MG63 (cell line): ENCODE data around the gene DOCK2. TPM values are rescaled to one million over a fixed set of nuclear protein-coding genes. Genes with fewer than 3 reads are reported as not detected.

Experiments
- DNase-seq: peaks from one replicate; pipeline ENCODE4 v3.0.0-alpha.2; 2020
- H3K27me3 ChIP-seq: fragments of 250-450 bp; sonication (Bioruptor Pico); 2 replicates; pipeline ENCODE4 v1.5.1; 2020; ENCODE audit warnings: mild to moderate bottlenecking, moderate library complexity
- H3K36me3 ChIP-seq: fragments of 250-450 bp; sonication (Bioruptor Pico); 2 replicates; pipeline ENCODE4 v1.5.1; 2020; ENCODE audit warnings: mild to moderate bottlenecking, moderate library complexity
- H3K4me3 ChIP-seq: fragments of 250-450 bp; sonication (Bioruptor Pico); 2 replicates; pipeline ENCODE4 v1.5.1; 2020; ENCODE audit warnings: mild to moderate bottlenecking, moderate library complexity
- H3K9me3 ChIP-seq: fragments of 250-450 bp; sonication (Bioruptor Pico); 2 replicates; pipeline ENCODE4 v1.5.1; 2020; ENCODE audit warnings: mild to moderate bottlenecking, moderate library complexity
- total RNA-seq: library from RNA; depleted of rRNA; stranded (reverse); fragments of >200 nt; shearing (Covaris generic); gene quantifications from 2 replicates; pipeline ENCODE4 v1.2.3, GENCODE V29; 2014; ENCODE audit warnings: low replicate concordance

DOCK2 gene
- total RNA-seq, 1 experiment from 2014 or later, result 12.6 TPM

DNA sequence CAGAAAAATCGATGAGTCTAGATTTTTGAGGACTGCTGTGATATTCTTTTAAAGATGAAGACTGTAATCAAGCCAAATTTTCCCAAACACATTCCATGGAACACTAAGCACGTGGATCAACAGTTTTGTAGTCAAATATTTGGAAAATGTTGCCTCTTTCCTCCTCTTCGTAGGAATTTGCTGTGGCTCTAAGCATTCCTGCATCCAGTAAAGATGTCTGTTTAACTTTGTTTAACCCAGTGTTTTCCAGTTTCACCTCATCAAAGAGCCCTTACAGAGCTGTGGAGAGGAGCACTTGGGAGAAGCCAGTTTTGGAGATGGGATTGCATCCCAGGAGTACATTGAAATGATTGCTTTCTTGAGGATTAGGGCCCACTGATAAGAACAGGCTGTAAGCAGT lies 284.3 kb downstream of the DOCK2 start:
- Histone ChIP-seq H3K27me3 (no peaks in the 10 kb centered on the region), H3K36me3 (peaks cover 9% of the 10 kb centered on the region; the same call in 1 of the 2 replicates), H3K4me3 (no peak overlapping the region), H3K9me3 (no peaks in the 10 kb centered on the region)
- DNase-seq, result no peak

DNA sequence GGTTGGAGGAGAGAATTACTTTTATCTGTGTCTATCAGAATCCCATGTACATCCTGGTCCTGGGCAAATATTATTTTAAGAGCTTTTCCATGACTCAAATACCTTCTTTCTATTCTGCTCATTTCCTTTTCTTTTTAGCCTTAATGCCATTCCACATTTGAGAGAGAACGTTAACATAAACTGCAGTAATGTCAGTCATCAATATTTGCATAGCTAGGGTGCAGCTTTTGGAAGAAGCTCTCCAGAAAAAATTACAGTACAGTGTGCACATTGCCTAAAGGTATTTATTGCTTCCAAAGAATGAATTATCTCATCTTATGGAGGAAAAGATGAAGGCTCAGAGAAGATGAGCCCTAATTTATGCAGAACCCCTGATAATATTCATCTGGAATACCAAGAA lies 284.9 kb downstream of the DOCK2 start:
- no peak for DNase-seq
- H3K4me3 ChIP-seq, result no peak overlapping the region
- no peaks in the 10 kb centered on the region for H3K27me3 ChIP-seq
- H3K36me3 ChIP-seq, result peaks cover 9% of the 10 kb centered on the region; the same call in 1 of the 2 replicates
- no peaks in the 10 kb centered on the region for H3K9me3 ChIP-seq

DNA sequence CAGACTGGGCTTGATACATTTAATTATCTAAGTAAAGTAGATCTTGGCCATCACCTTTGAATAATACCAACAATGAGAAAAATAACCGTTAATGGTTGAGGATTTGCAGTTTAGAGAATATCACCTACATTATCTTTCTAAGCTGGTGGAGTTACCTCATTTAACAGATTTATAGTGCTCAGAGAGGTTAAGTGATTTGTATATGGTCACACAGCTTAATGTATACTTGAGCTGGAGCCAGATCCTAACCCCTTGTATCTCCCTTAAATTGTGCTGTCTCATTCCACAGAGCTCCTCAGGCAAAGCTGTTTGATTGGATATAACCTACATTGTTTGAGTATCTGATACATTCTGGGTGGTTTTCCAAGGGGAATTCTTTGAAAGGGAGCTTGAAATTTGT lies 285.4 kb downstream of the DOCK2 start:
- Histone ChIP-seq H3K27me3 (no peaks in the 10 kb centered on the region), H3K9me3 (no peaks in the 10 kb centered on the region), H3K4me3 (no peak overlapping the region), H3K36me3 (peaks cover 9% of the 10 kb centered on the region; the same call in 1 of the 2 replicates)
- DNase-seq, result no peak

DNA sequence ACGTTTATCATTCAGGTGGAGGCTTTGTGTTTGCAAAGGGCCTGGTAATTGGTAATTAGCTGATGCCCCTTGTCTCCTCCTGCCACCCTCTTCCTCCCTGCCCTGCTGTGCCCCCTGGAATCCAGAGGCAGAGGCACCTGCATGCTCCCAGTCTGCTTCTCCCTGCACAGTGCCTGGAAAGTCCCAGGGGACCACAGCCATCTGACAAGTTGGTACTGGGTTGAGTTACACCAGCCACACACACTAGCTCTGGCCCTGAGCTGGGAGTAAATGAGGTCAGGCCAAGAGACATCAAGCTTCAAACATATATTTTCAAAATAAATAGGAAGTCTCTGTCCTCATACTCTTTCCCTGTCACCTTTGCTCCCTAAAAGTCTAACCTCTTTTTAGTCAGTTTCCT lies 286.9 kb downstream of the DOCK2 start:
- H3K4me3 ChIP-seq, result no peak overlapping the region
- no peaks in the 10 kb centered on the region for H3K27me3 ChIP-seq
- no peaks in the 10 kb centered on the region for H3K9me3 ChIP-seq
- DNase-seq, result no peak
- peaks cover 20% of the 10 kb centered on the region for H3K36me3 ChIP-seq

DNA sequence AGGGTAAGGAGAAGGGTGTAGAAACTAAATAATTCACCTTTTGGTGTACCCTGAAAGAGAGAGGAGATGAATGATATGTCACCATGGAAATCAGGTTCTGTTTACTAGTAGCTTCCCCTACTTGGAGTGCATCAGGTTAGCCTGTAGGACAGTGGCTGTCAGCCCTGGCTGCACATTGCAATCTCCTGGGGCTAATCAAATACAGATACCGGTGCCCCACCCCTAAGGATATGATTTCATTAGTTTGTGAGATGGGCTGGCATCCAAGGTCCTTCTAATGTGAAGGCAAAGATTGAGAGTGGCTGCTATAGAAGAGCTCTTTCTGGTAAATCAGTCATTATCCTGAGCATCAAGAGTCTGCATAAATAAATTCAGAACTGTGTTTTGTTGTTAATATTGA lies 296.1 kb downstream of the DOCK2 start:
- H3K36me3 ChIP-seq, result peaks cover 40% of the 10 kb centered on the region
- H3K4me3 ChIP-seq, result no peak overlapping the region
- H3K27me3 ChIP-seq, result no peaks in the 10 kb centered on the region
- DNase-seq, result no peak
- H3K9me3 ChIP-seq, result no peaks in the 10 kb centered on the region

DNA sequence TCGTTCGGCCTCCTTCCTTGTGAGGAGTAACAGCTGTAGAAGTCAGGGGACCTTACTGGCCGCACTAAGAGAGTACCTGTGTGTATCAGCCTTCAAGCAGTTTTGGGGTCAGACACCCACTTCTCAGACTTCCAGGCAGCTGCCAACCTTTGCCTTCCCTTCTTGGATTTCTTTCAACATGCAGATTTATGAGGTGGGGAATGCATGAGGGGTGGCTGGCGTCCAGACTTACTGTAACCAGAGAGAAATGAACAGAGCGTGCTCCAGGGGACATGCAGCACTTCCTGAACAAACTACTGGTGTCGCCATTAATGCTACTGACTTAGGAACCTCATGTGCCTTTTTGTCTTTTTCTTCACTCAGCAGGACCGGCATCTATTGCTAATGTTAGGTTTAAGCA lies 296.5 kb downstream of the DOCK2 start:
- Histone ChIP-seq H3K4me3 (no peak overlapping the region), H3K27me3 (no peaks in the 10 kb centered on the region), H3K9me3 (no peaks in the 10 kb centered on the region), H3K36me3 (peaks cover 38% of the 10 kb centered on the region)
- DNase-seq, result no peak

DNA sequence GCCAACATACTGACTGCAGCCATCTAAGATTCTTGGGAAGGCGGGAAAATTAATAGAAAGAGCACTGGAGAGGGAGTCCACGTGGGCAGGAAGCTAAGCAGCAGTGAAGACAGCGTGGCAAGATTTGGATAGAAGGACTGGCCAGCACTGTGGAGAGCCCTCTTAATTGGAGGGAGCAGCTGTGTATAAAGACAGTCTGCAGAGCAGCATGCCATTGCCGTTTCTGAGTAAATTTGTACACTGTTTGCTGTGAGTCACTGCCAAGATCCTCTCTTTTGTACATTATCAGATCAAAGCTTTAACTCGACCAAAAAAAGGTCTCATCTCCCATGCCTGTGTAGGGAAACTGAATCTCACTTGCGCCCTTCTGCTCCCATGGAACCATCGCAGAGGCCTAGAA lies 297.9 kb downstream of the DOCK2 start:
- no peaks in the 10 kb centered on the region for H3K27me3 ChIP-seq
- peaks cover 33% of the 10 kb centered on the region for H3K36me3 ChIP-seq
- H3K4me3 ChIP-seq, result no peak overlapping the region
- H3K9me3 ChIP-seq, result no peaks in the 10 kb centered on the region
- DNase-seq, result no peak

DNA sequence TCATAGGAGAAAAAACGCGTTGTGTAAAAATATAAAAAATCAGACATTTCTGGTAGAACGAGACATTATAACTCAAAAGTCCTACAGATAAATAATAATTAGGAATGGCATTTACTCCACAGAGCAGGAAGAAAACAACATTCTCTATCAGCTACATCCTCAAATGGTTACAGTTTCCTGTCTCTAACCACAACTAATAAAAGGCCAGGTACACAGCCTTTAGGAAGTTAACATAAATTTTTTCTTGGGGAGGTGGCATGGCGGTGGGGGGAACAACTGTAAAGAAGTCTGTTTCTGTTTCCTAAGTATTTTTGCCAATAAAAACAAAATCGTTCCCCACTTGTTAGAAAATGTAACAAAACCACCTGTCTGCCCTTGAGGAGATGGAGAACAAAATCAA lies 298.7 kb downstream of the DOCK2 start:
- peaks cover 25% of the 10 kb centered on the region for H3K36me3 ChIP-seq
- no peaks in the 10 kb centered on the region for H3K9me3 ChIP-seq
- no peak for DNase-seq
- H3K27me3 ChIP-seq, result no peaks in the 10 kb centered on the region
- no peak overlapping the region for H3K4me3 ChIP-seq

DNA sequence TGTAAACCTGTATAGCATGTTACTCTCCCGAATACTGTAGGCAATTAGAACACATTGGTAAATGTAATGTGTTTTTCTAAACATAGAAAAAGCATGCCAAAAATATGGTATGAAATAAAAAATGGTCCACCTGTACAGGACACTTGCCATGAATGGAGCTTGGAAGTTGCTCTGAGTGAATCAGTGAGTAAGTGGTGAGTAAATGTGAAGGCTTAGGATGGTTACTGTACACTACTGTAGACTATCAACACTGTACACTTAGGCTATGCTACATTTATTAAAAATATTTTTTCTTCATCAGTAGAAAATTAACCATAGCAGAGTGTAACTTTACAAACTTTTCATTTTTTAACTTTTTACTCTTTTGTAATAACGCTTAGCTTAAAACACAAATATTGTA lies 301.4 kb downstream of the DOCK2 start:
- no peaks in the 10 kb centered on the region for H3K27me3 ChIP-seq
- no peak for DNase-seq
- no peaks in the 10 kb centered on the region for H3K9me3 ChIP-seq
- H3K36me3 ChIP-seq, result peaks cover 20% of the 10 kb centered on the region; the same call in 1 of the 2 replicates
- H3K4me3 ChIP-seq, result no peak overlapping the region

DNA sequence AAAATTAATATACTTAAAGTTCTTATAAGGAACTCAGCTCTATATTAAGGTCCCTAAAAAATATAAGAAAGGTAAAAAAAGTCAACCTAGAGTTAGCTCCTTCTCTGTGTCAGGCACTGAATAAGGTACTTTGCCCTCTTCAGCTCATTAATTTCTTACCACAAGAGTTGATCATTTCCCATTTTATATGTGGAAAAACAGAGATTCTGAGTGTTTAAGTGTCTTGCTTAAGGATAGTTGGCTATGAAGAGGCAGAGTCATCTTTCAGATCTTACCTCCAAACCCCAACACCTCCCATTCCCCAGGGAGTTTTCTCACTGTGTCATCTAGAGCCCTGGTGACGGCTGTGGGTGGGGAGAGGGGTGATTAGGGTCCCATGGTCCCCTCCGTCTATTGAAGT lies 302.7 kb downstream of the DOCK2 start:
- no peak for DNase-seq
- Histone ChIP-seq H3K4me3 (no peak overlapping the region), H3K9me3 (no peaks in the 10 kb centered on the region), H3K27me3 (no peaks in the 10 kb centered on the region), H3K36me3 (peaks cover 18% of the 10 kb centered on the region)

DNA sequence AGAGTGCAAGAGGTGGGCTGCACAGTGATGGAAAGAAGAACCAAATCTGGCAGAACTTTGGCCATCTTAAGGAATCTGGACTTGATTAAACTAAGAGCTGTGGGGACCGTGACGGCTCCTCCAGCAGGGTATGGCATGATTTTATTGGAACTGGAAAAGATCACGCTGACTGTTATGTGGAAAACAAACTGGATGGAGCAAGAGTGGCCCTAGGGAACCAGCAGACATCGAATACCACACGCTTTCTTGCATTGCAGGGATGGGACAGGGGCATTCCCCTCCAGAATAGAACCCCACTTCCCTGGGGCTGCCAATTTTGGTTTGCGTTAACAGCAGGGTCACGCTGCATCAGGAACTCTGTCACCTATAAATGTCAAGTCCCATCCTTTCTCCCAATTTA lies 304.5 kb downstream of the DOCK2 start:
- Histone ChIP-seq H3K27me3 (no peaks in the 10 kb centered on the region), H3K4me3 (no peak overlapping the region), H3K36me3 (peaks cover 21% of the 10 kb centered on the region), H3K9me3 (no peaks in the 10 kb centered on the region)
- no peak for DNase-seq

DNA sequence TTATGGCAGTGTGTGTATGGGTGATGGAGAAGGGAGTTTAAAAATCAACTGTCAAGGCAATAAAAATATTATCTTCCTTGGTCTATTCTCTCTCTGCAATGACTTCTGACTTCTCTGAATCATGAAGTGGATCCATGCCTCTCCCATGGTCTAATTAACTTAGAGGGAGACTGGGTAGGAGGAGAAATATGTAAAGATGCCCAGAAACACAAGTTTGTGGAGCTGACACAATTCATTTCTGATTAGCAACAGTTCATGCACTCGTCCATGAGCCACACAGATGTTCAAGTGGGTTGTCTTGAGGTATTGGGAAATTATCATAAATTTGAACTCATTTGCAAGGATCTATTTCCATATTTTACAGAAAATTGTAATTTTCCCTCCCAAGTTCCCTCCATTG lies 305.1 kb downstream of the DOCK2 start:
- DNase-seq, result no peak

DNA sequence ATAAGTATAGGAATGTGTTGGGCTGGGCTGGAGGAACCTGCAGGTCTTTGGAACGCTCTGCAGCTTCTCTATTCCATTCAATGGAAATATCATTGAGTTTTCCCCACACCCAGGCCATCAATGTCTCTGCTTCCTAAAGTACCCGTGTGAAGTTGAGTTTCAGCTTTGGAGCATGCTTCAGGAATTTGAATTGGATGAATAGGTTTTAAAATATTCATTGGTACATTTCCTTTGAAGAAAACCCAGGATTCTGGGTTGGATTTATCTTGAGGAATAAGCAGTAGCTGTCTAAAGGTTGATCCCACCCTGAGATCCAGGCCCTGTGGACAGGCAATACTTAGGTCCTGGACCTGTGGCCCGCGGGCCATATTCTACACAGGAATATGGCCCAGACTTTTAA lies 306.0 kb downstream of the DOCK2 start:
- Histone ChIP-seq H3K9me3 (no peaks in the 10 kb centered on the region), H3K27me3 (no peaks in the 10 kb centered on the region), H3K4me3 (no peak overlapping the region), H3K36me3 (peaks cover 28% of the 10 kb centered on the region)
- no peak for DNase-seq

More for the DNA sequence above, 305.1 kb downstream of the DOCK2 start:
- no peaks in the 10 kb centered on the region for H3K9me3 ChIP-seq
- H3K4me3 ChIP-seq, result no peak overlapping the region
- H3K36me3 ChIP-seq, result peaks cover 25% of the 10 kb centered on the region
- H3K27me3 ChIP-seq, result no peaks in the 10 kb centered on the region

DNA sequence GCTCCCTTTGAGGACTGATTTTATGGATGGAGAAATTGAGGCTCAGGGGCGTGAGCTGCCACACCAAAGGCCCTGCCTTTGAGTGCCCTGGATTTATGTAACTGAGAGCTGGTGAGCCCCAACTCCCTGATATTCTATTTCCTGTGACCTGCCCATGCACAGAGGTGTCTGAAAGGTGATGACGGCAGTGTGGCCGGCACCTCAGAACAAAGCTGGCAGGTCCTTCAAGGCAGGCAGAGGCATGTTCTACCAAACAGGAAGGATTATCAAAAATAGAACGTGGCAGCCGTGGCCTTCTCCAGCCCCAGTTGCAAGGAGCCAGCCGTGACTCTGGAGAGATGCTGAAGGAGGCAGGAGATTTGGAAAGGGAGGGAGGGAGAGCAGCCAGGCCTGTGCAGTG lies 307.0 kb downstream of the DOCK2 start:
- Histone ChIP-seq H3K27me3 (no peaks in the 10 kb centered on the region), H3K9me3 (no peaks in the 10 kb centered on the region), H3K4me3 (no peak overlapping the region), H3K36me3 (peaks cover 28% of the 10 kb centered on the region)
- no peak for DNase-seq

DNA sequence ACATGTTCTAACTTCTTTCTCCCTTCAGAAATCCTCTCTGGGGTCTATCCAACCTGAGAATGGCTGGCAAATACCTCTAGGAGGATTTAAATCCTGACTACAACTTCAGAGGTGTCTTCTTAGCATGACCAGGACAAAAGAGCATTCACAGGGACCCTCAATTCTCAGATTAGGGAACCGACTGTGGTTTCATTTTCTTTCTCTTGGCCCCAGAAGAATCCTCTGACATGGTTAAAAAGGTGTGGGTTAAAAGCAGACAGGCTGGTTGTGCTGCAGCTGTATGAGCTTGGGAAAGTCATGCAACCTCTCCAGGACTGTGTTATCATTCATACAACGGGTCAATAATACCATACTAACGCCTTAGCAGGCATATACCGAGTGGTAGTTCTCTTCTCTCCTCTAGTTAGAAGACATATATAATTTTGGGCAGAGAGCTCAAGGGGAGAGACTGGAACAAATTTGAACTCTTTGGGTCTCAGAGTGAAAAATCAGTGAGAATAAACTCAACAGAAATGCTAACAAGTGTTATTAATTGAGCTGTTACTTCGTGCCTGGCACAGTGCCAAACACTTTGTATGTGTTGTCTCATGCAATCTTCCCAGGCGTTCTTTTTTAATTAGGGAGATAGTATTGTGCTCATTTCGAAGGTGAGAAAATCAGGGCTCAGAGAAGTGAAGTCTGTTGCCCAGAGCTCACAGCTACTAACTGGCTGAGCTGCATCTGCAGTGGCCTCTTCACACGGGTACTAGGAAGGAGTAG lies 308.0 kb downstream of the DOCK2 start:
- DNase-seq, result no peak
- Histone ChIP-seq H3K9me3 (no peaks in the 10 kb centered on the region), H3K4me3 (no peak overlapping the region), H3K36me3 (peaks cover 28% of the 10 kb centered on the region), H3K27me3 (no peaks in the 10 kb centered on the region)

DNA sequence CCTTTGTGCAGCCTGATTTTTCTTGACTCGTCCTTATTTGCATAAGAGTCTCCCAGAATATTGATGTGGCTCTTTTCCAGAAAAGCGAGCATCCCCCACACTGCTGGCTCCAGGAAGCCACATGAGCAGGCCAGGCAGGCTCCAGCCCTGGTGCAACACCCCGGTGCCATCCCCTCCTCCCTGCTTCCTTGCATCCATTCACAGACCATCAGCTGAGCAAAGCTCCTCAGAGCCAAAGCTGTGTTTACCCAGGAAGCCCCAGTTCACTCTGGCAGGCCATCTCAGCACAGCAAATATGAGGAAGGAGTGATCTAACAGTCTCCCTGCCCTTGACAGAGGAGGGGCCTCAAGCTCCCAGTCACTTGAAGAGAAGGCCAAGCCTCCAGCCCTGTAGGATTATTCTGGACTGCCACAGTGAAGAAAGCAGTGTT lies 308.8 kb downstream of the DOCK2 start:
- peaks cover 28% of the 10 kb centered on the region for H3K36me3 ChIP-seq
- DNase-seq, result peak; percentile 87
- no peaks in the 10 kb centered on the region for H3K9me3 ChIP-seq
- no peak overlapping the region for H3K4me3 ChIP-seq
- no peaks in the 10 kb centered on the region for H3K27me3 ChIP-seq

DNA sequence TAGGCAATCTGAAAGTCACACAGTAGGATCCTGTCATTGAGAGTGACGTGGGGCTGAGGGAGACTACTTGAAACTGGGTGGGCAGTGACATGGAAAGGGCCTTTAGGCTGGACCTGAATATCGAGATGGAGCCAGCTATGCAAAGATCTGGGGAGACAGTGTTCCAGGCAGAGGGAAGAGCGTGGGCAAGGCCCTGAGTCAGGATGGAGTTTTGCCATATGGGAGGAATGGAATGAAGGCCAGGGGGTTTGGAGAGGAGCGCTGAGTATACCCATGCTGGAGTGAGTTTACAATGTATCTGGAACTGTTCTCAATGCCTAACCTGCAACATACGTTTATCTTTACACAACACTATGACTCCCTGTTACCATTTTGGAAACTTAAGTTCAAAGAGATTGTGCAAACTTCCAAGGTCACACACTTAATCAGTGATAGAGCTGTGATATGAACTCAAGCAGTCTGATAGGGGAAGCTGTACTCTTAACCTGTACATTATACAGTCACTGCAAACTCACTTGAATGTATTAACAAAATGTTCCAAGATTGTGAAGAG lies 309.7 kb downstream of the DOCK2 start:
- DNase-seq, result peak; percentile 22
- peaks cover 28% of the 10 kb centered on the region for H3K36me3 ChIP-seq
- H3K9me3 ChIP-seq, result no peaks in the 10 kb centered on the region
- H3K27me3 ChIP-seq, result no peaks in the 10 kb centered on the region
- no peak overlapping the region for H3K4me3 ChIP-seq

DNA sequence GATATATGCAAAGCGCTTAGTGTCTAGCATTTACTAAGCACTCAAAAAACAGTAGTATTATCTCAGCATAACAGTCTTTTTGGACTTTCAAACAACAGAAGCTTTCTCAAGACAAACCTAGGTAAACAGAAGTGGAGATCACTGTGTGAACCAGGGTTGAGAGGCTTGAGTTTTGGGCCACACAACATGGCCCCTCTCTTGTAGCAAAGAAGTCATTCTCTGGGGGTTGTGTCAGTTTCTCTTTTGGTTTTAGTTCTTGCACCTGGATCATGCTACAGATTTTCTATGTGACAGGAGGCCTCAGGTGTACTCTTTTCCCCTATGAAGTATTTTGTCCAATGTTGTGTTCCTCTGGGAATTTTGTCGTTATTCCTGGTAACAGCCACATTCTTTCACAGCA lies 313.3 kb downstream of the DOCK2 start:
- no peaks in the 10 kb centered on the region for H3K9me3 ChIP-seq
- no peak overlapping the region for H3K4me3 ChIP-seq
- H3K27me3 ChIP-seq, result no peaks in the 10 kb centered on the region
- H3K36me3 ChIP-seq, result peaks cover 16% of the 10 kb centered on the region
- no peak for DNase-seq
